K562 (cell line): ENCODE results near the gene SGMS1. TPM values are rescaled to one million over a fixed set of nuclear protein-coding genes. Genes with fewer than 3 reads are reported as not detected.

Experiments used
- ATAC-seq: fragments of 200-7000 bp; cut with Tn5 transposase; 3 replicates; pipeline ENCODE4 v1.9.1; 2020; ENCODE audit warnings: moderate library complexity
- BruUV-seq: library from RNA; stranded (reverse); fragments of 400-500 nt; replicated peaks from 2 replicates; lab custom pipeline; 2021; lab: Mats Ljungman, UMichigan
- CTCF ChIA-PET: fragments of 300-600 bp; formaldehyde crosslinking; extraction: SDS; loops from one replicate; lab custom pipeline; 2021; ENCODE audit warnings: low intra/inter-chr PET ratio; lab: Yijun Ruan, JAX
- POLR2A ChIA-PET: fragments of 300-600, 350-650 bp; sonication (Branson Sonifier 250); formaldehyde crosslinking; extraction: SDS; loops from one replicate; lab custom pipeline; 2021; ENCODE audit warnings: antibody characterized with exemption, inconsistent platforms; lab: Yijun Ruan, JAX
- DNase-seq, 4 experiments: peaks; one replicate each; pipeline versions ENCODE4 v3.0.0 to v3.0.0-alpha.2; 2011 to 2018; ENCODE audit warnings: low spot score in 3 of 4, mixed read lengths in 3 of 4; ENCODE audit errors: extremely low read depth in 1 of 4
- FAIRE-seq: peaks from 2 replicates; lab custom pipeline; 2011; peaks lifted over from hg19 to GRCh38; lab: Jason Lieb, UNC
- H2AFZ ChIP-seq: 2 replicates; pipeline ENCODE4 v1.6.0; 2011; ENCODE audit warnings: low read depth, low read length, control low read depth, inconsistent platforms
- H3K27ac ChIP-seq: fragments of 200-600 bp; 3 replicates; pipeline ENCODE4 v1.8.0; 2011; ENCODE audit warnings: low read depth, mild to moderate bottlenecking, control low read depth, inconsistent platforms, low read length, moderate library complexity, mixed read lengths; ENCODE audit errors: extremely low read depth
- H3K27me3 ChIP-seq, 2 experiments: fragments of 300-600 bp in 1 of 2; 2 replicates in 1 of 2; 3 replicates in 1 of 2; pipeline versions ENCODE4 v1.6.0 to v1.8.0; 2011; ENCODE audit warnings: inconsistent platforms in 2 of 2, low read length in 2 of 2, mild to moderate bottlenecking in 1 of 2, mixed read lengths in 1 of 2, moderate library complexity in 1 of 2; ENCODE audit not compliant: control insufficient read depth in 2 of 2, insufficient read depth in 2 of 2
- H3K36me3 ChIP-seq: fragments of 300-600 bp; 3 replicates; pipeline ENCODE4 v1.8.0; 2011; ENCODE audit warnings: mild to moderate bottlenecking, low read length, inconsistent platforms; ENCODE audit not compliant: control insufficient read depth, insufficient read depth
- H3K4me1 ChIP-seq, 2 experiments: fragments of 200-600 bp in 1 of 2; replicated peaks in 1 of 2; 2 replicates in 1 of 2; 3 replicates in 1 of 2; pipeline versions ENCODE4 v1.5.1 to v1.8.0; 2011; ENCODE audit warnings: inconsistent platforms in 2 of 2, low read length in 2 of 2, mild to moderate bottlenecking in 1 of 2, mixed read lengths in 1 of 2, moderate library complexity in 1 of 2; ENCODE audit not compliant: control insufficient read depth in 2 of 2, insufficient read depth in 2 of 2
- H3K4me2 ChIP-seq: 2 replicates; pipeline ENCODE4 v1.6.1; 2011; ENCODE audit warnings: low read length, control low read depth, inconsistent platforms, mixed read lengths; ENCODE audit not compliant: insufficient read depth
- H3K4me3 ChIP-seq: fragments of 200-600 bp; sonication (generic), shearing (Covaris generic); 2 replicates; pipeline ENCODE4 v1.5.1; 2016; ENCODE audit warnings: control low read depth, inconsistent platforms
- H3K79me2 ChIP-seq: fragments of 200-600 bp; 3 replicates; pipeline ENCODE4 v1.8.0; 2011; ENCODE audit warnings: low read length, inconsistent platforms; ENCODE audit not compliant: control insufficient read depth, insufficient read depth
- H3K9ac ChIP-seq, 2 experiments: 2 replicates each; pipeline versions ENCODE4 v1.6.0 to v1.6.1; 2011; ENCODE audit warnings: low read depth in 2 of 2, low read length in 2 of 2, control low read depth in 1 of 2, inconsistent platforms in 1 of 2, mild to moderate bottlenecking in 1 of 2, mixed read lengths in 1 of 2; ENCODE audit not compliant: insufficient read depth in 1 of 2
- H3K9me1 ChIP-seq: one replicate; pipeline ENCODE4 v1.6.0; 2011; ENCODE audit warnings: inconsistent platforms, mild to moderate bottlenecking, low read length, moderate library complexity; ENCODE audit not compliant: control insufficient read depth, insufficient read depth
- H3K9me3 ChIP-seq: replicated peaks from 2 replicates; pipeline ENCODE4 v1.5.1; 2011; ENCODE audit warnings: low read depth, low read length, inconsistent platforms; ENCODE audit not compliant: control insufficient read depth, insufficient read depth
- H4K20me1 ChIP-seq: replicated peaks from 2 replicates; pipeline ENCODE4 v1.6.1; 2011; ENCODE audit warnings: low read length, inconsistent platforms, mixed read lengths; ENCODE audit not compliant: control insufficient read depth, insufficient read depth
- ATF1 ChIP-seq, 2 experiments: fragments of 450-650 bp in 1 of 2; IDR thresholded peaks; 2 replicates each; pipeline ENCODE4 v1.6.1; 2016; ENCODE audit warnings: missing compliant biosample characterization in 1 of 2, missing genetic modification characterization in 1 of 2
- DNMT1 ChIP-seq: fragments of 450-650 bp; IDR thresholded peaks from 2 replicates; pipeline ENCODE4 v1.6.1; 2016; ENCODE audit warnings: antibody characterized with exemption, mild to moderate bottlenecking
- ETS2 ChIP-seq: IDR thresholded peaks from 2 replicates; pipeline ENCODE4 v1.6.1; 2016; ENCODE audit warnings: borderline replicate concordance, missing genetic modification characterization, mild to moderate bottlenecking, moderate library complexity, missing compliant biosample characterization; ENCODE audit not compliant: poor library complexity, severe bottlenecking
- GATAD2B ChIP-seq: fragments of 450-650 bp; IDR thresholded peaks from 2 replicates; pipeline ENCODE4 v1.6.1; 2017; ENCODE audit warnings: mild to moderate bottlenecking, borderline replicate concordance
- HNRNPK ChIP-seq: fragments of 200-400 bp; formaldehyde crosslinking; IDR thresholded peaks from one replicate; pipeline ENCODE4 v1.6.1; 2018; ENCODE audit warnings: mild to moderate bottlenecking, low read depth, low read length; ENCODE audit not compliant: poor library complexity, severe bottlenecking
- LEF1 ChIP-seq: fragments of 450-650 bp; IDR thresholded peaks from 2 replicates; pipeline ENCODE4 v1.6.1; 2016; ENCODE audit warnings: mild to moderate bottlenecking
- NFATC3 ChIP-seq: fragments of 450-650 bp; IDR thresholded peaks from 2 replicates; pipeline ENCODE4 v1.6.1; 2017; ENCODE audit warnings: mild to moderate bottlenecking
- RFX7 ChIP-seq: fragments of 250-450 bp; sonication (Bioruptor Pico); IDR thresholded peaks from 2 replicates; pipeline ENCODE4 v1.5.1; 2021; ENCODE audit warnings: mild to moderate bottlenecking
- ZNF12 ChIP-seq: sonication (generic); formaldehyde crosslinking; IDR thresholded peaks from 2 replicates; pipeline ENCODE4 v1.4.0; 2020; ENCODE audit warnings: mild to moderate bottlenecking, missing genetic modification reagents
- ZNF444 ChIP-seq: fragments of 250-450 bp; sonication (Bioruptor Pico); IDR thresholded peaks from 2 replicates; pipeline ENCODE4 v1.4.0; 2020; ENCODE audit warnings: mild to moderate bottlenecking, moderate library complexity
- ZNF586 ChIP-seq: fragments of 450-650 bp; formaldehyde crosslinking; conservative IDR thresholded peaks from 2 replicates; pipeline ENCODE4 v1.4.0; 2020; ENCODE audit warnings: mild to moderate bottlenecking, moderate library complexity
- whole genome bisulfite sequencing: fragments of 100-300 bp; shearing (Covaris generic); methylation state at CpG from one replicate; pipeline ENCODE4 v1.1.6; 2016; ENCODE audit warnings: low coverage, mixed read lengths; ENCODE audit not compliant: insufficient coverage; ENCODE audit errors: missing lambda C conversion rate; 5-methylcytosine and 5-hydroxymethylcytosine counted together
- in situ Hi-C: fragments of 300-500 bp; cut with MboI; formaldehyde crosslinking; loops from 4 replicates; pipeline ENCODE4 v1.15.0; 2018; ENCODE audit warnings: inconsistent platforms, mixed read lengths
- intact Hi-C: fragments of 100-400 bp; cut with micrococcal nuclease; formaldehyde crosslinking; loops from 2 replicates; pipeline ENCODE4 v1.14.2; 2022
- polyA plus RNA-seq, 8 experiments: library from polyadenylated mRNA; depleted of rRNA in 4 of 8; stranded (reverse) in 5 of 8; unstranded in 3 of 8; fragments of >200 nt; fragmentation: Nextera tagmentation in 2 of 8; fragmentation: Illumina TruSeq in 1 of 8; extraction: Ambion mirVana in 2 of 8; extraction: Trizol in 1 of 8; gene quantifications; 2 replicates each; pipeline versions ENCODE4 v1.2.1 to v1.2.3, GENCODE V29; 2011 to 2014; ENCODE audit warnings: inconsistent platforms in 1 of 8, missing spikeins in 1 of 8
- total RNA-seq, 7 experiments: library from RNA; depleted of rRNA in 6 of 7; stranded (reverse); fragments of >200 nt in 6 of 7; fragmentation: Illumina TruSeq in 2 of 7; extraction: Trizol in 2 of 7; gene quantifications; 2 replicates each; pipeline versions ENCODE4 v1.2.1 to v1.2.3, GENCODE V29; 2011 to 2021; ENCODE audit warnings: low replicate concordance in 1 of 7
- TF ChIP-seq, protein P1 (sequence below): IDR thresholded peaks from 2 replicates; pipeline ENCODE4 v1.6.1; 2016; ENCODE audit warnings: missing genetic modification characterization, missing compliant biosample characterization

The SGMS1 gene
- total and polyA plus RNA-seq, 9 of the 15 experiments (the other 6 are each of a cell fraction or from before 2014, with no cell fraction given) = 22.6 to 232 (median 82.2) TPM

- TSS peak; percentile 29 for BruUV-seq
- peak overlapping the region; percentile 77 for H3K4me3 ChIP-seq
- H3K9ac ChIP-seq = peak overlapping the region; percentile 83 to 94
- H3K9me3 ChIP-seq = no peaks in the 10 kb centered on the region
- H4K20me1 ChIP-seq = 0 out of 2 replicates have a peak, but pooled peaks cover 4% of the 10 kb centered on the region
- peak; percentile 88 to 98 (median 91) for DNase-seq
- ChIA-PET POLR2A (interaction anchor here (0.6 to 3.8 kb wide), 13 partner anchors 9 to 638 kb away, joined by 3 to 32 read pairs (median 3); no protein-coding TSS in a partner anchor), CTCF (interaction anchor here (2.7 kb wide), 1 partner anchor 61 kb away, joined by 9 read pairs; no protein-coding TSS in a partner anchor)
- peaks cover 29 to 34% of the 10 kb centered on the region in 2 experiments for H3K4me1 ChIP-seq
- peak; percentile 52 for ATAC-seq
- in situ Hi-C loops (no loop called here), intact Hi-C loops (loop anchor here (1.0 to 5.0 kb wide), 2 partner anchors 61 to 295 kb away; no protein-coding TSS in a partner anchor)
- H3K27ac ChIP-seq = peak overlapping the region; percentile 82
- H2AFZ ChIP-seq = peak overlapping the region; percentile 41; the same call in 1 of the 2 replicates
- H3K36me3 ChIP-seq = peaks cover 15% of the 10 kb centered on the region; the same call in 2 of the 3 replicates
- H3K4me2 ChIP-seq = peak overlapping the region; percentile 91
- no peaks in the 10 kb centered on the region for H3K9me1 ChIP-seq
- H3K27me3 ChIP-seq = no peaks in the 10 kb centered on the region
- under 1% methylated on average over 21 of the region's 21 CpGs for WGBS
- peak; percentile 94 for FAIRE-seq
- H3K79me2 ChIP-seq = peaks cover 78% of the 10 kb centered on the region
- TF ChIP-seq, protein P1, sequence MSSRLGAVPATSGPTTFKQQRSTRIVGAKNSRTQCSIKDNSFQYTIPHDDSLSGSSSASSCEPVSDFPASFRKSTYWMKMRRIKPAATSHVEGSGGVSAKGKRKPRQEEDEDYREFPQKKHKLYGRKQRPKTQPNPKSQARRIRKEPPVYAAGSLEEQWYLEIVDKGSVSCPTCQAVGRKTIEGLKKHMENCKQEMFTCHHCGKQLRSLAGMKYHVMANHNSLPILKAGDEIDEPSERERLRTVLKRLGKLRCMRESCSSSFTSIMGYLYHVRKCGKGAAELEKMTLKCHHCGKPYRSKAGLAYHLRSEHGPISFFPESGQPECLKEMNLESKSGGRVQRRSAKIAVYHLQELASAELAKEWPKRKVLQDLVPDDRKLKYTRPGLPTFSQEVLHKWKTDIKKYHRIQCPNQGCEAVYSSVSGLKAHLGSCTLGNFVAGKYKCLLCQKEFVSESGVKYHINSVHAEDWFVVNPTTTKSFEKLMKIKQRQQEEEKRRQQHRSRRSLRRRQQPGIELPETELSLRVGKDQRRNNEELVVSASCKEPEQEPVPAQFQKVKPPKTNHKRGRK (tag) = no peak
- TF ChIP-seq RFX7 (no peak), LEF1 (no peak), DNMT1 (no peak), HNRNPK (no peak), ZNF12 (peak; percentile 50), ZNF586 (CRISPR knock-in tag) (no peak), ATF1 (CRISPR knock-in tag; IDR thresholded peaks at IDR 0.05) (no peak), ATF1 (tag; IDR thresholded peaks at IDR 0.05) (peak; percentile 89), GATAD2B (no peak), ETS2 (no peak), NFATC3 (no peak), ZNF444 (CRISPR knock-in tag) (no peak)
Observed at GRCh38 chr10:50621968-50622705, 1.6 kb downstream of the SGMS1 start.
